ENCODE results near the gene ACSM2A.
"Not testable (repeated sequence)": the region's sequence is repeated elsewhere in the genome, so short reads cannot be mapped to it uniquely, and the experiment has no call there.

Gene ACSM2A, protein sequence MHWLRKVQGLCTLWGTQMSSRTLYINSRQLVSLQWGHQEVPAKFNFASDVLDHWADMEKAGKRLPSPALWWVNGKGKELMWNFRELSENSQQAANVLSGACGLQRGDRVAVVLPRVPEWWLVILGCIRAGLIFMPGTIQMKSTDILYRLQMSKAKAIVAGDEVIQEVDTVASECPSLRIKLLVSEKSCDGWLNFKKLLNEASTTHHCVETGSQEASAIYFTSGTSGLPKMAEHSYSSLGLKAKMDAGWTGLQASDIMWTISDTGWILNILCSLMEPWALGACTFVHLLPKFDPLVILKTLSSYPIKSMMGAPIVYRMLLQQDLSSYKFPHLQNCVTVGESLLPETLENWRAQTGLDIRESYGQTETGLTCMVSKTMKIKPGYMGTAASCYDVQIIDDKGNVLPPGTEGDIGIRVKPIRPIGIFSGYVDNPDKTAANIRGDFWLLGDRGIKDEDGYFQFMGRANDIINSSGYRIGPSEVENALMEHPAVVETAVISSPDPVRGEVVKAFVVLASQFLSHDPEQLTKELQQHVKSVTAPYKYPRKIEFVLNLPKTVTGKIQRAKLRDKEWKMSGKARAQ

DNA sequence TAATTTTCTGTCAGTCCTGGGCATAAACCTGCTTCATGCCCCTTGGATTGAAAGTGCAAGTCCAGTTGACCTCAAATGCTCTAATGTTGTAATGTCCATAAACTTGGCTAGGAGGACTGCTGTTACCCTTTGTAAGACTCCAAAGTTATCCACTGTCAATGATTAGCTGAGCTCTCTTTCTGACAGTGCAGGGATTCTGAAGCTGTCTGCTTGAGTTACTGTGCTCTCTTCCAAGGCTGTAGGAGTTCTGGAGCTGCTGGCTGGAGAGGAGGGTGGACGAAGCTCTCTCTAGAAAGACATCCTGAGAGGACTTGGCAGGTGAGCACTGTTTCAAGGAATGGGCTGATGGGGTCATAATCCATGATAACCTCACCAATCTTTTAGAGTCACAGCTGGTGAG, at the start of gene ACSM2A:
ACSM2A (plus strand) TSS at position 158 of the 400 bp plus-strand sequence. CDS start 8,594 bp downstream, outside the sequence.
- not testable (repeated sequence) for DNase-seq

DNA sequence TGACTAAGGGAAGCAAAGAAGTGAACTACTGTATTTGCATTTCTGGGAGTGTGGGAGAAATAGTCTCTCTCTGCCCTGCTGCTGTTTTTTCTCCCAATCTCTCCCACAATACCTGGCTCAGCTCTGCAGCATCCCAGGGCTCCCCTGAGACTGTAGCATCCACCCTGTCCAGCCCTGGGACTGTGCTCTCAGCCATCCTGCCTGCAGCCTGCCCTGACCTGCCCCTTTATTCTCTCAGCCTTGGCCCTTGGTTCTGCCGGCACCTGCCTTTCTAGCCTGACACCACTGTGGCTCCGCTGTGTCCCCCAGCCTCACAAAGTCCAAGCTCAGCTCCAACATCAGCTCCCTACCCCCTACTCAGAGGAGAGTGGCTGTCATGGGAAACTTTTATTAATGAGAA, 48.7 kb upstream of the ACSM2A start:
- DNase-seq = no peak

DNA sequence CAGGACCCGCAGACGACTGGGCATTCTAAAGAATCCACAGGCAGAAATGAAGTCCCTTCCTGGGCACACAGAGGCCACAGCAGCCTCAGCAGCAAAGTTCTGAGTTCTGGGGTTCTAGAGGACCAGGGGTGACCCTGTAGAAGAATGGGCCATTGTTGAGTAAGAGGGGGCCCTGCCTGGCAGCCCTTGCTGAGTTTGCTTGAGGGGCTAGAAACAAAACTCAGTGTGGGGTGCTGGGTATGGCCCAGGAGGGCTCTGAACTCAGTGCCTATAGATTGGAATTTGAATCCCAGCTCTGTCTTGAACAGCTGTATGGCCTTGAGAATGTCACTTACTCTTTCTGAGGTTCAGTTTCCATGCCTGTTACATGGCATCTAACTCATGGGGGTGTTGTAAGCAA, 46.7 kb upstream of the ACSM2A start, which contains the start of gene PDILT:
PDILT (minus strand) TSS at position 101 of the 400 bp plus-strand sequence. CDS start 5,437 bp downstream, outside the sequence.
- DNase-seq = no peak

DNA sequence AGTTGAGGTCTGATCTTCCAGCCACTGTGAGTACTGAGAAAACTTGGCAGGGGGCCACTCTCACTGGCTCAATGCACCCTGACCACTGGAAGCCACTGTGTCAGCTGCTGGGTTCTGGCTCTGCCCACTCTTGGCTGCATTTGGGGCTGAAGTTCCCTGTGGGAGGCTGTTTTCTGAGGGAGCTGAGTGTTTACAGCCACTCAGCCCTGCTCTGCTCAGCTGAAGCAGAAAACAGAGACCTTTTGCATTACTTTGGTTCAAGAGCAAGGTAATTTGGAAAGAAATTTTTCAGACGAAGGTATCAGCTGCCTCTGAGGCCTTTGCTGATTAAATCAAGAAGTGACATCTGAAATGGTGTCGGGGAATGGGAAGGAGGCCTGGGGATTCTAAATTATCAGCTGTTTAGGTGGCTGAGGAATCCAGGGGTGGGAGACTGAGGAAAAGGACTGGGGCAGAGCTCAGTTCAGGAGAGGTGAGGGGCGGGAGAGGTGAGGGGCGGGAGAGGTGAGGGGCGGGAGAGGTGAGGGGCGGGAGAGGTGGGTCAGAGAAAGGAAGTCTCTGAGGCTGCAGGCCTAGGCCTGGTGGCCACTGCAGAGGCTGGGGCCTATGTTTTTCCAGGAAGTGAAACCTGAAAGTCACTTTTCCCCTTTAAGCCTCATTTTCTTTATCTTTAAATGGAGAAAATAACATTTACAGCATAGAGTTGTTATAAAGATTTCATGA, 41.8 kb upstream of the ACSM2A start, which contains the start of gene ACSM5:
ACSM5 (plus strand) TSS at position 137 of the 723 bp plus-strand sequence. CDS start 1,951 bp downstream, outside the sequence.
- no peak for DNase-seq

DNA sequence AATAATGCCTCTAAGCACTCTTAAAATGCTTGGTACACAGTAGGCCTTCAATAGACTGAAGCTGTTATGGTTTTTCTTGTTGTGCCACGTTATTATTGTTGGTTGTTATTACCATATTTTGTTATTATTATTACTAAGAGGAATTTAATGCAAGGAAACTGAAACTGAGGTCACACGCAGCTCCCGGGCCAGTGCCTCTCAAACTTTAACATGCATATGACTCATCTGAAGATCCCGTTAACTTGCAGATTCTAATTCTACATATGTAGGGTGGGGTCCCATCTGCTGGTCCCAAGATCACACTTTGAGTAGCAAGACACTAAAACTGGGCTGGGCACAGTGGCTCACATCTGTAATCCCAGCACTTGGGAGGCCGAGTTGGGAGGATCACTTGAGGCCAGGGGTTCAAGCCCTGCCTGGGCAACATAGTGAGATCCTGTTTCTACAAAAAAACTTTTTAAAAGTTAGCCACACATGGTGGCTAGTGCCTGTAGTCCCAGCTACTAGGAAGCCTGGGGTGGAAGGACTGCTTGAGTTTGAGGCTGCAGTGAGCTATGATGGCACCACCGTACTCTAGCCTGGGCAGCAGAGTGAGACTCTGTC, 41.1 kb upstream of the ACSM2A start:
- no peak for DNase-seq

DNA sequence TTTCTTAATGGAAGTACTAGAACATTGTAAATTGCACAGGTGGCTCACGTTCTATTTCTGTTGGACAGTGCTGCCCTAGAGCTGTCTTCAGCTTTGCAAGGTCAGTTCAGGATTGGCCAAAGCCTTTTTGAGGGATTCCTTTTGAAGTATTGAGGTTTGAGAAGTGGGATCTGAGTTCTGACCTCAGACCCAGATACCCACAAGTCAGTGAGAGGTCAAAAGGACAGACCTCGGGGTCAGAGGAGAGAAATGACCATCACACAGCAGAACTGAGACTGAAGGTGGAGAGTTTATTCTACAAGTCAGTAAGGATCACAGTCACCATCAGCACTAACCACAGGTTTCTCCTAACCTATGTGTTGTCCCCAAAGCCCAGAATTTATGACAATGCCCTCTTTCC, 40.3 kb upstream of the ACSM2A start:
- no peak for DNase-seq

DNA sequence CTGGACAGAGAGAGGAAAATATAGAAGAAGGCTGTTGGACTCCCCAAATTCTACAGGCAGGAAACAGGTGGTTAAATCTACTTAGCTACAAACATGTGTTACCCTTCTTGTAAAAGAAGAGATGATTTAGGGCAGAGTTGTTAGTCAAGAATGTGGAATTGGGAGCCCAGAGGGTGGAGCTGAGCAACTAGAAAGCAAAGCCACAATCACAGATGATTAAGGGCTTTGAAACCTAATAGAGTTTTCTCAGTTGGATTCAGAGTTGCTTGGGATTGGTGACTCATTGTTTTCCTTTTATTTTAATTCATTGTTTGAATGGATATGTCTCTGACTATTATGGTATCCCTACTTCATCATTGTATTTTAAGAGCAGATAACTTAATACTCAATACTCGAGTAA, 35.8 kb upstream of the ACSM2A start:
- no peak for DNase-seq

DNA sequence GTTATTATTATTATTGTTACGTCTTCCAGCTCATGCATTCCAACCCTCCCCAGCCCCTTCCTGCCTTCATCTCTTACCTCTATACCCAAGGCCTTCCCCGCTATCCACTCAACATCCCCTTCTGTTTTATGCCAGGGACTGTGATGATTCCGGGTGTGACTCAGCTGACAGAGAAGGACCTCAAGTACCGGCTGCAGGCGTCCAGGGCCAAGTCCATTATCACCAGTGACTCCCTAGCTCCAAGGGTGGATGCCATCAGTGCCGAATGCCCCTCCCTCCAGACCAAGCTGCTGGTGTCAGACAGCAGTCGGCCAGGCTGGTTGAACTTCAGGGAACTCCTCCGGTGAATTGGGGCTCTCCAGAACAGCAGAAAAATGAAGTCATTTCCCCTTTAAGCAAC, 32.2 kb upstream of the ACSM2A start:
- DNase-seq = not testable (repeated sequence)

DNA sequence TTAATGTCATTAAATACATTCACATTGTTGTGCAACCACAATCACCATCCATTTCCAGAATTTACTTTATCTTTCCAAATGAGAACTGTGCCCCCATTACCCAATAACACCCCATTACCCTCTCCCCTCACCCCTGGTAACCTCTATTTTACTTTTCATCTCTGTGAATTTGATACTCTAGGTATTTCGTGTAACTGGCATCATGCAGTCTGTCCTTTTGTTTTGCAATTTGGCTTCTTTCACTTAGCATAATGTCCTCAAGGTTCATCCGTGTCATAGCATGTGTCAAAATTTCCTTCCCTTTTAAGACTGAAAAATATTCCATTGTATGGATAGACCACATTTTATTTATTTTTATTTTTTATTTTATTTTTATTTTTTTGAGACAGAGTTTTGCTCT, 29.6 kb upstream of the ACSM2A start:
- DNase-seq = not testable (repeated sequence)

DNA sequence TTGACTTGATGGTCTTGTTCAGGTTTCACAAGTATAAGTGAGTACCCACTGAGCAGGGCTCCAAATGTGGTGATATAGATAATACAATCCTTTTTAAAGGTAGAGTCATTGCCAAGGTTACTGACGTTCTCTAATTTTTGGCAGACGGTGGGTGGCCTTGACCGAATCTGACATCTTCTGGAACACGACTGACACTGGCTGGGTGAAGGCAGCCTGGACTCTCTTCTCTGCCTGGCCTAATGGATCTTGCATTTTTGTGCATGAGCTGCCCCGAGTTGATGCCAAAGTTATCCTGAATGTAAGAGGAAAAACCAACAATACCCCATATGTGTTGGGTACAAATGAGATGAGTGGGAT, 27.6 kb upstream of the ACSM2A start:
- not testable (repeated sequence) for DNase-seq

DNA sequence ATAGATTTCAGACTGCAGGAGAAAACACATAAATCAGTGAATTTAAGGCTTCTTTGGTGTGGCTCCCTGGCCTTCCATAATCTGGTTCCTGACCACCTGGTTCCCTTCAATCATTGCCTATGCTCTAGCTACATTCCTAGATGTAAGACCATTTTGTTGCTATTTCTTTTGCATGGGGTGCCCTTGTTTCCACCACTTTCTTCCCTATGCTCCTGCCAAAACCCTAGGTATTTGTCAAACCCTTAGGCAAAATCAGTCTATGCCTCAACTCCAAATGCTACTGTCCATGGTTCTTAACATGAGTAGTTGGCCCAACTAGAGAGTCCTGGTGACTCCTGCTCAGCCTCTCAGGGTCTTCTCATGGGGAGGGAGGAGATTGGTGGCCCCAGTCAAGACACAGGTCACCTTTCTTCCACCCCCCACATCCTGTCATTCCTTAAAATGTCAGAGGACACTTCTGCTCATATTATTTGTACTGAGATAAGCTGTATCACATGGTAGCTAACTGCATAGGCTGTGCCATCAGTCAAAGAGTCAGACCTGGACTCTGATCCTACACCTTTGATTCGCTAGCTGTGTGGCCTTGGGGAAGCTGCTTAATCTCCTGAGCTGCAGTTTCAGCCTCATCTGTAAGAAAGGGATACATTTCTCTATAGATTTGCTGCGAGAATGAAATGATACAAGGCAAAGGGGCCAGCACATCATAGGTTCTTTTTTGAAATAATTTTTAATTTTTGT, 27.0 kb upstream of the ACSM2A start:
- no peak for DNase-seq

DNA sequence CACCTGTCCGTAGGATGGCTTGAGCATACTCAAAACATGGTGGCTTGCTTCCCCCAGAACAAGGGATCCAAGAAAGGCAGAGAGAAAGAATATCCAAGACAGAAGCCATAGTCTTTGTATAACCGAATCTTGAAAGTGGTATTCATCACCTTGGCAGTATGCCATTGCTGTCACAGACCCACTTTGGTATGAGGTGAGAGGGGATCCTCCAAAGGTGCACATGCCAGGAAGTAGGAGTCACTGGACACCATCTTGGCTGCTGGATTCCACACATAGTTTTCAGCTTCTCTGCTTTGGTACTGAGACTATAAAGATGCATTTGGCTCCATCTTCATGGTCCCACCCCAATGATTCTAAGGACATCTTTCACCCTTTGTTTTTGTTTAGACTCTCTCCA, 23.9 kb upstream of the ACSM2A start:
- not testable (repeated sequence) for DNase-seq

DNA sequence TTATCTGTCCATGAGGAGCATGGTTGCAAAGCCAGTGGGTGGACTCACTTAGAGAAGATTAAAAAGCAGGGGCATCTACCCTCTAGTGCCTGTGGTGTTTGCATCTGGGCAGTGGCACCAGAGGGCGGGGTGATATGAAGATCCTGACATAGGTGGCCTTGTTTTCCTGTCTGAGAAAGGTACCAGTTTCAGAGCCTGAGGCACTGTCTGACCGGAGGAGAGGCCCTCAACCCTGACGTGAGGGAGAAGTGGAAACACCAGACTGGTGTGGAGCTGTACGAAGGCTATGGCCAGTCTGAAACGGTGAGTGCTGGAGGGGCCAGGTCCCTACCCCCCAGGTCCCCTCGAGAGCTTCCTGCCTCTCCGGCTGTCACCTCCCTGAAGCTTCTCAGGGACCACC, 21.8 kb upstream of the ACSM2A start:
- not testable (repeated sequence) for DNase-seq

DNA sequence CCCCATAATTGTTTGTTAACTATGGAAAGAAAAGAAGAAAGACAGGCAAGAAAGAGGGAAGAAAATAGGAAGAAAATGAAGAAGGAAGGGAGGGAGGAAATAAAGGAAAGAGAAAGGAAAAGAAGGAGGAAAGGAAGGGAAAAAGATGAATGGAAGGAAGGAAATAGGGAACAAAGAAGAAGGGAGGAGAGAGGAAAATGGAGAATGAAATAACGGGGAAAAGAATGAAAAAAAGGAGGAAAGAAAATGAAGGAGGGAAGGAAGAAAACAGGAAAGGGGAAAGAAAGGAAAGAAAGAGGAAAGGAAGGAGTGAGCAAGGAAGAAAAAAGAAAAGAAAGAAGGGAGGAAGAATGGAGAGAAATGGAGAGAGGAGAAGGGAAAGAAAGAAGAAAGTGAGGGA, 20.8 kb upstream of the ACSM2A start:
- DNase-seq = not testable (repeated sequence)

DNA sequence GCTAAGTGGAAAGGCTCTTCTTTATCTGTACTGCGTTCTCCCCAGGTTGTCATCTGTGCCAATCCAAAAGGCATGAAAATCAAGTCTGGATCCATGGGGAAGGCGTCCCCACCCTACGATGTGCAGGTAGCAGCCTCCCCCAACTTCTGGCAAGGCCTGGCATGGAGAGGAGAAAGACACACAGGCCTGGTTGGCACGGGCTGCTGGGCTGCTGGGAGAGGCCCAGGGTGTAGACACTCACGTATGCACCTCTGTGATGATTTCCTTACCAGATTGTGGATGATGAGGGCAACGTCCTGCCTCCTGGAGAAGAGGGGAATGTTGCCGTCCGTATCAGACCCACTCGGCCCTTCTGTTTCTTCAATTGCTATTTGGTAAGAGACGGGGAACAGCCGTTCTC, 20.4 kb upstream of the ACSM2A start:
- no peak for DNase-seq

DNA sequence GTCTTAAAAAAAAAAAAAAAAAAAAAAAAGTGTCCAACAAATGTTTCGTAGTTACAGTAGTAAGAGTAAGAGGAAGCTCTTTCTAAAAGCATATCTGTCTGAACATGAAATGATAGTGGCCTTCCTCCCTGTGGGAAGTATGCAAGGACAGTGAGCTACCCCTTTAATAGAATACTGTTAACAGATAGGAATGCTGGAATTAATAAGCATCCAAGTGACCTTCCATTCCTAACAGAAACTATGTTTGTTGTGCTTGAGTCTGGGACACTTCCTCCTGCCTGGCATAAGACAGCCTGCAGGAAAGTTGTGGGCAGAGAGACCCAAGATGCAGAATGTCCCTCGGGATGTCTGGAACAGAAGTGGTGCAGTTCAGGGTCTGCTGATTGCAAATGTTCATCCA, 12.4 kb upstream of the ACSM2A start:
- not testable (repeated sequence) for DNase-seq

DNA sequence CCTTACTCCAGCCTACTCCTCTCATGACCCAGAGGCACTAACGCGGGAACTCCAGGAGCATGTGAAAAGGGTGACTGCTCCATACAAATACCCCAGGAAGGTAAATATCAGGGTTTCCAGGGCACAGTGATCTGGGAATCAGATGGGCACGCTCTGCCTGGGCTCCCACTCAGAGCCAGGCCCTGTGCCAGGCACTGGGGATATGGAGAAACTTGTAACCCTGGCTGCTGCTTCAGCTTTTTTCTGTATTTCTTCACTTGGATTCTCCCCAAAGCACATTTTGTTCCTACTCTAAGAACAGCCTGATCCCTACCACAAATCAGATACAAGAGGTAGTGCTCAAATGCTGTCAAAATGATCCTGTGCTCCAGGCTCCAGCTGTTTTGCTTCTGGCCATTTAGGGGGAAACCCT, 11.5 kb upstream of the ACSM2A start:
- not testable (repeated sequence) for DNase-seq

DNA sequence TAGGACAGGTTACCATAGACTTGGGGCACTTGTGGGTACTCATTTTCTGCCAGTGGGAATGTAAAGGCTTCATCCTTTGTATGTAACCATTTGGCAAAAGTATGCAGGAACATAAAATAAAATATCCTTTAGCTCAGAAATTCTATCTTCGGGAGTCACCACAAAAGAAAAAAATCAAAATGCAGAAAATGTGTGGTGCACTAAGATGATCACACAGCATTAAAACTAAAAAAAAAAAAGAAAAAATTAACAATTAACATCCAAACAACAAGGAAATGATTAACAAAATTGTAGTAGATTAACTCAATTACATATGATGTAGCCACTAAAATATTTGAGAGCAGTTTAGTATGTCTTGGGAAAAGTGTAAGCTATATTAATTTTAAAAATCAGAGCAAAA, 10.6 kb upstream of the ACSM2A start:
- DNase-seq = not testable (repeated sequence)

DNA sequence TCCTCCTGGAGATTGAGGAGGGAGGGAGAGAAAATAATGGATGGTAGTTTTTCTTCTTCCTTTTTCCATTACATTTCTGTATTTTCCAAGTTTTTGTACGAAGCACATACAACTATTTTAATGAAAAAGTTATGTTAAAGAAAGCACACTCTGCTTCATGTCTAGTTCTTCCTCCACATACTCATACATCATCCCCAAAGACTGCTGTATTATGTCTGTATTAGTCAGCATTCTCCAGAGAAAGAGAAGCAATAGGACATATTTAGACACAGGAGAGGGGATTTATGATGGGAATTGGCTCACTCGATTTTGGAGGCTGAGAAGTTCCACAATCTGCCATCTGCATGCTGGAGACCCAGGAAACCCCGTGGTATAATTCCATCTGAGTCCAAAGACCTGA, 10.1 kb upstream of the ACSM2A start:
- DNase-seq = no peak

DNA sequence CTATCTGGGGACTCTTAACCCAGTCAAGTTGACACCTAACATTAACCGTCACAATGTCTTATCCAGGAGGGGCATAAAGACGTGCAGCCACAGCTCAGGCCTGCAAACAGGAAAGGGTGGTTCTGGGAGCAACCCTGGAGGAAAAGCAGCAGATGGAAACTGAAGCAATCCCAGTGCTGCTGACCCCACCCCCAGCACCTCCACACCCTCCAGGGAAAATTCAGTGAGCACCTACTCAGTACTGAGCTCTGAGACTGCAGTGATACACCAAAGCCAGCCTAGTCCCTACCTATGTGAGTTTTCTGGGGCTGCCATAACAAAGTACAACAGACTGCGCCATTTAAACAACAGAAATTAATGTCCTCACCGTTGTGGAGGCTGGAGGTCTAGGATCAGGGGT, 9.5 kb upstream of the ACSM2A start:
- DNase-seq = not testable (repeated sequence)

DNA sequence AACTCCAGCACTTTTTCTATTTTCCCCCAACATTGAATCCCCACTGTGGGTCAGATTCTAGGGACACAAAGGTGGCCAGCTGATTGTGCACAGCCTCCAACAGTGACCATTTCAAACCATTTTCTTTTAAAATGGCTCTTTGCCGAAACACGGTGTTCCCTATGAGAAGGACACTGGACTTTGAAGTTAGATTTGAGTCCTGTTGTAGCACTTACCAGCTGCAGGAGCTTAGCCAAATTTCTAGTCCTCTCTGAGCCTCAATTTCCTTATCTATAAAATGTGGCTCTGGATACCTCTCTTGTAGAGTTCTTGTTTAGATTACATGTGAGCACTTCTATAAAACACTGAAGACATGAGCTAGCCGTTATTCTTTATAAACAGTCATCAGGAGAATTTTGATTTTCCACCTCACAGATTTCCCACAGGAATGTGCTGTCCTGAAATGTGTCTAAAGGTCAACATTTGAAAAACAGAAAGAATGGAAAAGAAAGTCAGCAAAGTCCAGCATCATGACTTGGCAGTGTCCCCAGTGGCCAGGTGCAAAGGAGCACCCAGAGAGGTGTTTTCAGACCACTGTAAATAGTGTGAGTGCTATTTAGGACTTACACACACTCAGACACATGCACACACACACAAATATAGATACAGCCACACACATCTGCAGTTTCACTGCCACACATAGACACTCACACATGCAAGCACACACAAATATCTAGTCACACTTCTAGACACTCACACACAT, 4.5 kb upstream of the ACSM2A start:
- not testable (repeated sequence) for DNase-seq

DNA sequence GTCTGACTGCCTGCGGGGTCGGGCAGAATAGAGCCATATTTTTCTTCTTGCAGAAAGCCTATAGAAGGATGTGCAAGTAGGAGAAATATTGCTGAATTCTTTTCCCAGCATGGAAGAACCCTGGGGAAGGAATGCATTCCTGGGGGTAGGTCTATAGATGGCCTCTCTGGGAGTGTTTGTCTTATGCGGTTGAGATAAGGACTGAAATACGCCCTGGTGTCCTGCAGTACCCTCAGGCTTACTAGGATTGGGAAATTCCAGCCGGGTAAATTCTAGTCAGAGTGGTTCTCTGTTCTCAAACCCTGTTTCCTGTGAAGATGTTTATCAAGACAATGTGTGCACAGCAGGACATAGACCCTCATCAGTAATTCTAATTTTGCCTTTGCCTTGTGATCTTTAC, 2.3 kb downstream of the ACSM2A start:
- DNase-seq = not testable (repeated sequence)

Measured in NCI-H226 (cell line).